Keratinocyte (primary cell): ENCODE results near the gene PXN. TPM values are rescaled to one million over a fixed set of nuclear protein-coding genes. Genes with fewer than 3 reads are reported as not detected.

Experiments
- DNase-seq: peaks from one replicate; pipeline ENCODE4 v3.0.0-alpha.2; 2011; ENCODE audit warnings: low read depth, missing footprints, low spot score
- FAIRE-seq: peaks from 2 replicates; lab custom pipeline; 2011; peaks lifted over from hg19 to GRCh38; lab: Jason Lieb, UNC
- H2AFZ ChIP-seq: 2 replicates; pipeline ENCODE4 v1.6.0; 2012; ENCODE audit warnings: low read length, control low read depth, inconsistent platforms; ENCODE audit not compliant: control insufficient read depth
- H3K27ac ChIP-seq: 2 replicates; pipeline ENCODE4 v1.5.1; 2011; ENCODE audit warnings: low read length; ENCODE audit not compliant: control insufficient read depth, insufficient read depth
- H3K27me3 ChIP-seq: 3 replicates; pipeline ENCODE4 v1.6.0; 2011; ENCODE audit warnings: low read length; ENCODE audit not compliant: control insufficient read depth, insufficient read depth; ENCODE audit errors: extremely low read depth
- H3K36me3 ChIP-seq, 2 experiments: 2 replicates in 1 of 2; 3 replicates in 1 of 2; pipeline ENCODE4 v1.5.1; 2011; ENCODE audit warnings: low read length in 2 of 2, mild to moderate bottlenecking in 1 of 2; ENCODE audit not compliant: control insufficient read depth in 2 of 2, insufficient read depth in 2 of 2; ENCODE audit errors: extremely low read depth in 1 of 2
- H3K4me1 ChIP-seq: 3 replicates; pipeline ENCODE4 v1.5.1; 2011; ENCODE audit warnings: low read length; ENCODE audit not compliant: control insufficient read depth, insufficient read depth; ENCODE audit errors: extremely low read depth
- H3K4me2 ChIP-seq: 3 replicates; pipeline ENCODE4 v1.6.0; 2011; ENCODE audit warnings: low read depth, low read length; ENCODE audit not compliant: control insufficient read depth, insufficient read depth; ENCODE audit errors: extremely low read depth
- H3K4me3 ChIP-seq, 3 experiments: fragments of 200-600 bp in 1 of 3; sonication (generic) in 1 of 3; 2 replicates in 2 of 3; 3 replicates in 1 of 3; pipeline ENCODE4 v1.5.1; 2011 to 2016; ENCODE audit warnings: low read length in 3 of 3, mild to moderate bottlenecking in 3 of 3, control low read depth in 2 of 3, inconsistent platforms in 1 of 3, low read depth in 1 of 3, mixed read lengths in 1 of 3, mixed run types in 1 of 3, moderate library complexity in 1 of 3; ENCODE audit not compliant: control insufficient read depth in 2 of 3, insufficient read depth in 2 of 3; ENCODE audit errors: extremely low read depth in 1 of 3
- H3K79me2 ChIP-seq: 2 replicates; pipeline ENCODE4 v1.6.0; 2012; ENCODE audit warnings: low read length; ENCODE audit not compliant: control insufficient read depth, insufficient read depth
- H3K9ac ChIP-seq: 3 replicates; pipeline ENCODE4 v1.6.0; 2011; ENCODE audit warnings: low read length; ENCODE audit not compliant: control insufficient read depth, insufficient read depth; ENCODE audit errors: extremely low read depth
- H3K9me1 ChIP-seq: 3 replicates; pipeline ENCODE4 v1.6.0; 2011; ENCODE audit warnings: low read length; ENCODE audit not compliant: control insufficient read depth, insufficient read depth; ENCODE audit errors: extremely low read depth
- H3K9me3 ChIP-seq: 2 replicates; pipeline ENCODE4 v1.5.1; 2012; ENCODE audit warnings: low read depth, low read length; ENCODE audit not compliant: control insufficient read depth
- H4K20me1 ChIP-seq: 3 replicates; pipeline ENCODE4 v1.6.0; 2011; ENCODE audit warnings: low read length; ENCODE audit not compliant: control insufficient read depth, insufficient read depth; ENCODE audit errors: extremely low read depth
- CTCF ChIP-seq, 3 experiments: IDR thresholded peaks in 1 of 3; conservative IDR thresholded peaks in 1 of 3; optimal IDR thresholded peaks in 1 of 3; 2 replicates in 2 of 3; 3 replicates in 1 of 3; pipeline versions ENCODE3 to v1.5.1; 2011; ENCODE audit warnings: low read length in 3 of 3, mild to moderate bottlenecking in 3 of 3, moderate library complexity in 2 of 3, control low read depth in 1 of 3, inconsistent platforms in 1 of 3; ENCODE audit not compliant: insufficient read depth in 2 of 3; ENCODE audit errors: extremely low read depth in 1 of 3
- EZH2 ChIP-seq: IDR thresholded peaks from one replicate; pipeline ENCODE4 v1.6.1; 2012; ENCODE audit warnings: inconsistent platforms, mild to moderate bottlenecking, low read length, moderate library complexity
- dilution Hi-C: fragments of 300-500 bp; cut with MboI; formaldehyde crosslinking; loops from one replicate; pipeline ENCODE4 v1.7.0; 2020; ENCODE audit warnings: low sequenced_read_pairs; ENCODE audit not compliant: extremely low pct_ligation_motif_present
- polyA plus RNA-seq, 5 experiments: library from polyadenylated mRNA; depleted of rRNA in 3 of 5; stranded (reverse) in 3 of 5; stranded (forward) in 1 of 5; unstranded in 1 of 5; fragments of >200 nt; gene quantifications; 1 replicate in 1 of 5; 2 replicates in 3 of 5; 3 replicates in 1 of 5; pipeline versions ENCODE4 v1.2.1 to v1.2.3, GENCODE V29; 2011 to 2012; ENCODE audit warnings: missing spikeins in 2 of 5, low read depth in 1 of 5, low replicate concordance in 1 of 5

Gene PXN
- polyA plus RNA-seq, 1 donor (not counting 4 experiments of a cell fraction or from before 2014, with no cell fraction given), result 114 TPM

- DNase-seq (no peak), FAIRE-seq (no peak)
- dilution Hi-C loops, result no loop called here
- TF ChIP-seq CTCF (optimal IDR thresholded peaks at IDR 0.05 in 1 of 3, IDR thresholded peaks at IDR 0.05 in 1 of 3, conservative IDR thresholded peaks at IDR 0.05 in 1 of 3; ENCODE audit: extremely low read depth in 1 of 3, insufficient read depth in 2 of 3, low read length in 3 of 3) (no peak), EZH2 (no peak)
- Histone ChIP-seq H2AFZ (no peak overlapping the region), H3K4me2 (peak overlapping the region; percentile 42), H3K79me2 (peaks cover 69% of the 10 kb centered on the region), H3K9me3 (no peaks in the 10 kb centered on the region), H3K4me3 (no peak overlapping the region), H4K20me1 (peaks cover 25% of the 10 kb centered on the region), H3K27me3 (no peaks in the 10 kb centered on the region), H3K27ac (no peak overlapping the region), H3K9me1 (no peaks in the 10 kb centered on the region), H3K36me3 (peaks cover 27 to 42% of the 10 kb centered on the region in 2 experiments), H3K9ac (no peak overlapping the region), H3K4me1 (peaks cover 41% of the 10 kb centered on the region)
These were observed 69.2 kb downstream of the PXN start for GRCh38 chr12:120196363-120196762.

- Histone ChIP-seq H3K9me3 (no peaks in the 10 kb centered on the region), H3K27me3 (no peaks in the 10 kb centered on the region), H3K4me2 (peak within 1 kb of the TSS; percentile 96), H3K4me1 (peaks cover 39% of the 10 kb centered on the region), H3K27ac (peak within 1 kb of the TSS; percentile 95), H3K4me3 (peak within 1 kb of the TSS; percentile 92 to 96 (median 95)), H3K79me2 (peaks cover 74% of the 10 kb centered on the region), H3K9ac (peak within 1 kb of the TSS; percentile 89), H2AFZ (peak within 1 kb of the TSS; percentile 78), H4K20me1 (peaks cover 22% of the 10 kb centered on the region), H3K36me3 (peaks cover 33 to 48% of the 10 kb centered on the region in 2 experiments), H3K9me1 (peaks cover 3% of the 10 kb centered on the region)
- FAIRE-seq, result no peak
- dilution Hi-C loops, result no loop called here
- TF ChIP-seq EZH2, result no peak
- no peak for TF ChIP-seq CTCF (optimal IDR thresholded peaks at IDR 0.05 in 1 of 3, IDR thresholded peaks at IDR 0.05 in 1 of 3, conservative IDR thresholded peaks at IDR 0.05 in 1 of 3; ENCODE audit: extremely low read depth in 1 of 3, insufficient read depth in 2 of 3, low read length in 3 of 3)
- no peak for DNase-seq
These were observed 70.8 kb downstream of the PXN start, which contains the start of gene GCN1 for GRCh38 chr12:120194534-120195395. TSS of gene GCN1 (minus strand) at chr12:120194715. CDS start at chr12:120194697, 18 bp downstream.
